ENCODE data around the gene RNH1.
"Not testable (repeated sequence)": the region's sequence is repeated elsewhere in the genome, so short reads cannot be mapped to it uniquely, and the experiment has no call there.

The RNH1 gene

GRCh38 chr11:479311-479710, 27.7 kb downstream of the RNH1 start:
- no peak overlapping the region for H3K4me3 ChIP-seq (ENCODE audit: low read depth, low read length)

GRCh38 chr11:477052-477715, 29.9 kb downstream of the RNH1 start:
- no peak overlapping the region for H3K4me3 ChIP-seq (ENCODE audit: low read depth, low read length)

GRCh38 chr11:476416-476815, 30.6 kb downstream of the RNH1 start:
- H3K4me3 ChIP-seq (ENCODE audit: low read depth, low read length), result no peak overlapping the region

GRCh38 chr11:475941-476340, 31.1 kb downstream of the RNH1 start:
- no peak overlapping the region for H3K4me3 ChIP-seq (ENCODE audit: low read depth, low read length)

- H3K4me3 ChIP-seq (ENCODE audit: low read depth, low read length), result no peak overlapping the region
These were observed 32.0 kb downstream of the RNH1 start for GRCh38 chr11:474914-475506.

GRCh38 chr11:473962-474785, 32.9 kb downstream of the RNH1 start:
- H3K4me3 ChIP-seq (ENCODE audit: low read depth, low read length), result no peak overlapping the region

- no peak overlapping the region for H3K4me3 ChIP-seq (ENCODE audit: low read depth, low read length)
These were observed 33.6 kb downstream of the RNH1 start for GRCh38 chr11:473415-473814.

GRCh38 chr11:472816-473215, 34.2 kb downstream of the RNH1 start:
- H3K4me3 ChIP-seq (ENCODE audit: low read depth, low read length), result no peak overlapping the region

- H3K4me3 ChIP-seq (ENCODE audit: low read depth, low read length), result no peak overlapping the region
These were observed 34.8 kb downstream of the RNH1 start for GRCh38 chr11:472272-472671.

GRCh38 chr11:471468-472145, 35.4 kb downstream of the RNH1 start:
- no peak overlapping the region for H3K4me3 ChIP-seq (ENCODE audit: low read depth, low read length)

- no peak overlapping the region for H3K4me3 ChIP-seq (ENCODE audit: low read depth, low read length)
These were observed 37.1 kb downstream of the RNH1 start for GRCh38 chr11:469684-470560.

- H3K4me3 ChIP-seq (ENCODE audit: low read depth, low read length), result not testable (repeated sequence)
These were observed 37.9 kb downstream of the RNH1 start for GRCh38 chr11:469026-469683.

- no peak overlapping the region for H3K4me3 ChIP-seq (ENCODE audit: low read depth, low read length)
These were observed 38.5 kb downstream of the RNH1 start for GRCh38 chr11:468493-468892.

- no peak overlapping the region for H3K4me3 ChIP-seq (ENCODE audit: low read depth, low read length)
These were observed 39.0 kb downstream of the RNH1 start for GRCh38 chr11:468036-468435.

GRCh38 chr11:465896-466530, 41.0 kb downstream of the RNH1 start:
- no peak overlapping the region for H3K4me3 ChIP-seq (ENCODE audit: low read depth, low read length)

- no peak overlapping the region for H3K4me3 ChIP-seq (ENCODE audit: low read depth, low read length)
These were observed 42.7 kb downstream of the RNH1 start for GRCh38 chr11:464316-464715.

GRCh38 chr11:462107-462890, 44.7 kb downstream of the RNH1 start:
- H3K4me3 ChIP-seq (ENCODE audit: low read depth, low read length), result no peak overlapping the region

- H3K4me3 ChIP-seq (ENCODE audit: low read depth, low read length), result no peak overlapping the region
These were observed 45.4 kb downstream of the RNH1 start for GRCh38 chr11:461626-462025.
